WTC11 (cell line): Measurements from ENCODE around the gene ADGRD2. TPM values are rescaled to one million over a fixed set of nuclear protein-coding genes. Genes with fewer than 3 reads are reported as not detected.

Source experiments
- ATAC-seq: fragments of 200-7000 bp; cut with Tn5 transposase; 2 replicates; pipeline ENCODE4 v1.10.0; 2021; ENCODE audit warnings: mild to moderate bottlenecking, moderate library complexity
- CTCF ChIA-PET: fragments of 300-600 bp; sonication (Branson Sonifier 250); formaldehyde crosslinking; loops from one replicate; lab custom pipeline; 2021; ENCODE audit warnings: antibody characterized with exemption; lab: Charles Lee
- POLR2A ChIA-PET: fragments of 350-600 bp; sonication (Branson Sonifier 250); formaldehyde crosslinking; loops from one replicate; lab custom pipeline; 2021; ENCODE audit warnings: antibody characterized with exemption; lab: Charles Lee
- DNase-seq: peaks from one replicate; pipeline ENCODE4 v3.0.0; 2021; ENCODE audit warnings: low spot score
- H3K27ac Mint-ChIP-seq: 2 replicates; pipeline ENCODE4 v1.8.0; 2021; ENCODE audit warnings: mixed read lengths
- H3K27me3 Mint-ChIP-seq: 2 replicates; pipeline ENCODE4 v1.8.0; 2021; ENCODE audit warnings: low read depth, mild to moderate bottlenecking, moderate library complexity, mixed read lengths
- H3K36me3 Mint-ChIP-seq: 2 replicates; pipeline ENCODE4 v1.8.0; 2021; ENCODE audit warnings: mixed read lengths
- H3K4me1 Mint-ChIP-seq: 2 replicates; pipeline ENCODE4 v1.8.0; 2022; ENCODE audit warnings: mixed read lengths
- H3K4me3 Mint-ChIP-seq: 2 replicates; pipeline ENCODE4 v1.8.0; 2021; ENCODE audit warnings: mild to moderate bottlenecking, moderate library complexity, mixed read lengths
- H3K9me3 Mint-ChIP-seq: 2 replicates; pipeline ENCODE4 v1.8.0; 2021; ENCODE audit warnings: mixed read lengths
- ARID4B ChIP-seq: sonication (generic); formaldehyde crosslinking; IDR thresholded peaks from 2 replicates; pipeline ENCODE4 v1.8.0; 2023; ENCODE audit warnings: missing genetic modification reagents, mild to moderate bottlenecking, borderline replicate concordance
- ATF2 ChIP-seq: sonication (generic); formaldehyde crosslinking; IDR thresholded peaks from 2 replicates; pipeline ENCODE4 v1.8.1; 2022; ENCODE audit warnings: low read depth, missing genetic modification reagents, borderline replicate concordance
- E2F1 ChIP-seq: sonication (generic); formaldehyde crosslinking; IDR thresholded peaks from 2 replicates; pipeline ENCODE4 v1.8.0; 2022; ENCODE audit warnings: mild to moderate bottlenecking, missing genetic modification reagents
- E2F5 ChIP-seq: sonication (generic); formaldehyde crosslinking; IDR thresholded peaks from 2 replicates; pipeline ENCODE4 v1.8.1; 2022; ENCODE audit warnings: mild to moderate bottlenecking, moderate library complexity, missing genetic modification reagents
- FOXJ3 ChIP-seq: sonication (generic); formaldehyde crosslinking; IDR thresholded peaks from 2 replicates; pipeline ENCODE4 v1.9.0; 2021; ENCODE audit warnings: missing genetic modification reagents, mild to moderate bottlenecking, borderline replicate concordance
- ZNF416 ChIP-seq: fragments of 250-450 bp; sonication (Bioruptor Pico); IDR thresholded peaks from 2 replicates; pipeline ENCODE4 v1.9.0; 2021; ENCODE audit warnings: mild to moderate bottlenecking, inconsistent platforms
- total RNA-seq: library from RNA; stranded (reverse); gene quantifications from 3 replicates; pipeline ENCODE4 v1.2.3, GENCODE V29; 2021
- TF ChIP-seq, protein P1 (sequence below): sonication (generic); formaldehyde crosslinking; IDR thresholded peaks from 2 replicates; pipeline ENCODE4 v1.8.0; 2022; ENCODE audit warnings: missing genetic modification reagents
- TF ChIP-seq, protein P2 (sequence below): fragments of 250-450 bp; sonication (Bioruptor Pico); IDR thresholded peaks from 2 replicates; pipeline ENCODE4 v1.9.0; 2021; ENCODE audit warnings: moderate library complexity, mild to moderate bottlenecking, inconsistent platforms, borderline replicate concordance
- TF ChIP-seq, protein P3 (sequence below): sonication (generic); formaldehyde crosslinking; IDR thresholded peaks from 2 replicates; pipeline ENCODE4 v1.8.0; 2022; ENCODE audit warnings: mild to moderate bottlenecking, missing genetic modification reagents
- TF ChIP-seq, protein P4 (sequence below): sonication (generic); formaldehyde crosslinking; IDR thresholded peaks from 2 replicates; pipeline ENCODE4 v1.8.1; 2023; ENCODE audit warnings: mild to moderate bottlenecking, missing genetic modification reagents, moderate library complexity

The ADGRD2 gene
- total RNA-seq, 1 experiment from 2014 or later = 0.61 TPM

GRCh38 chr9:124503713-124504529 is 53.7 kb downstream of the ADGRD2 start:
- Mint-ChIP-seq H3K9me3 (no peaks in the 10 kb centered on the region), H3K4me1 (peaks cover 13% of the 10 kb centered on the region), H3K27ac (no peak overlapping the region), H3K36me3 (0 out of 2 replicates have a peak, but pooled peaks cover 4% of the 10 kb centered on the region), H3K27me3 (peaks cover 59% of the 10 kb centered on the region), H3K4me3 (peak overlapping the region; percentile 85)
- ChIA-PET CTCF (interaction anchor here (1.1 to 3.6 kb wide), 2 partner anchors 23 to 33 kb away, joined by 3 to 15 read pairs; no protein-coding TSS in a partner anchor), POLR2A (no interaction called here)
- 0 out of 2 replicates have a peak, but pooled peaks have one; percentile 5 for TF ChIP-seq ARID4B
- TF ChIP-seq ZNF416 (CRISPR knock-in tag) = no peak
- TF ChIP-seq ATF2 (CRISPR knock-in tag) = no peak
- TF ChIP-seq, protein P1, sequence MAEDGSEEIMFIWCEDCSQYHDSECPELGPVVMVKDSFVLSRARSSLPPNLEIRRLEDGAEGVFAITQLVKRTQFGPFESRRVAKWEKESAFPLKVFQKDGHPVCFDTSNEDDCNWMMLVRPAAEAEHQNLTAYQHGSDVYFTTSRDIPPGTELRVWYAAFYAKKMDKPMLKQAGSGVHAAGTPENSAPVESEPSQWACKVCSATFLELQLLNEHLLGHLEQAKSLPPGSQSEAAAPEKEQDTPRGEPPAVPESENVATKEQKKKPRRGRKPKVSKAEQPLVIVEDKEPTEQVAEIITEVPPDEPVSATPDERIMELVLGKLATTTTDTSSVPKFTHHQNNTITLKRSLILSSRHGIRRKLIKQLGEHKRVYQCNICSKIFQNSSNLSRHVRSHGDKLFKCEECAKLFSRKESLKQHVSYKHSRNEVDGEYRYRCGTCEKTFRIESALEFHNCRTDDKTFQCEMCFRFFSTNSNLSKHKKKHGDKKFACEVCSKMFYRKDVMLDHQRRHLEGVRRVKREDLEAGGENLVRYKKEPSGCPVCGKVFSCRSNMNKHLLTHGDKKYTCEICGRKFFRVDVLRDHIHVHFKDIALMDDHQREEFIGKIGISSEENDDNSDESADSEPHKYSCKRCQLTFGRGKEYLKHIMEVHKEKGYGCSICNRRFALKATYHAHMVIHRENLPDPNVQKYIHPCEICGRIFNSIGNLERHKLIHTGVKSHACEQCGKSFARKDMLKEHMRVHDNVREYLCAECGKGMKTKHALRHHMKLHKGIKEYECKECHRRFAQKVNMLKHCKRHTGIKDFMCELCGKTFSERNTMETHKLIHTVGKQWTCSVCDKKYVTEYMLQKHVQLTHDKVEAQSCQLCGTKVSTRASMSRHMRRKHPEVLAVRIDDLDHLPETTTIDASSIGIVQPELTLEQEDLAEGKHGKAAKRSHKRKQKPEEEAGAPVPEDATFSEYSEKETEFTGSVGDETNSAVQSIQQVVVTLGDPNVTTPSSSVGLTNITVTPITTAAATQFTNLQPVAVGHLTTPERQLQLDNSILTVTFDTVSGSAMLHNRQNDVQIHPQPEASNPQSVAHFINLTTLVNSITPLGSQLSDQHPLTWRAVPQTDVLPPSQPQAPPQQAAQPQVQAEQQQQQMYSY (CRISPR knock-in tag) = peak; percentile 74
- TF ChIP-seq, protein P2, sequence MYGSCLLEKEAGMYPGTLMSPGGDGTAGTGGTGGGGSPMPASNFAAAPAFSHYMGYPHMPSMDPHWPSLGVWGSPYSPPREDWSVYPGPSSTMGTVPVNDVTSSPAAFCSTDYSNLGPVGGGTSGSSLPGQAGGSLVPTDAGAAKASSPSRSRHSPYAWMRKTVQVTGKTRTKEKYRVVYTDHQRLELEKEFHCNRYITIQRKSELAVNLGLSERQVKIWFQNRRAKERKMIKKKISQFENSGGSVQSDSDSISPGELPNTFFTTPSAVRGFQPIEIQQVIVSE (CRISPR knock-in tag) = no peak
- TF ChIP-seq, protein P3, sequence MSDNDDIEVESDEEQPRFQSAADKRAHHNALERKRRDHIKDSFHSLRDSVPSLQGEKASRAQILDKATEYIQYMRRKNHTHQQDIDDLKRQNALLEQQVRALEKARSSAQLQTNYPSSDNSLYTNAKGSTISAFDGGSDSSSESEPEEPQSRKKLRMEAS = no peak
- DNase-seq (peak; percentile 35), ATAC-seq (peak; percentile 3; the same call in 1 of the 2 replicates)

GRCh38 chr9:124504530-124505005 is 54.3 kb downstream of the ADGRD2 start:
- ChIA-PET CTCF (interaction anchor here (1.0 to 3.6 kb wide), 7 partner anchors 13 to 352 kb away, joined by 3 to 15 read pairs (median 6); partner anchors contain the start of gene WDR38), POLR2A (no interaction called here)
- DNase-seq = no peak
- Mint-ChIP-seq H3K36me3 (0 out of 2 replicates have a peak, but pooled peaks cover 4% of the 10 kb centered on the region), H3K9me3 (no peaks in the 10 kb centered on the region), H3K4me1 (peaks cover 13% of the 10 kb centered on the region), H3K4me3 (peak overlapping the region; percentile 85; the same call in 1 of the 2 replicates), H3K27me3 (peaks cover 59% of the 10 kb centered on the region), H3K27ac (no peak overlapping the region)
- peak; percentile 5 for ATAC-seq
- TF ChIP-seq E2F1 (CRISPR knock-in tag) (no peak), FOXJ3 (no peak), E2F5 (CRISPR knock-in tag) (no peak)
- TF ChIP-seq, protein P1 (CRISPR knock-in tag) = no peak
- TF ChIP-seq, protein P4, sequence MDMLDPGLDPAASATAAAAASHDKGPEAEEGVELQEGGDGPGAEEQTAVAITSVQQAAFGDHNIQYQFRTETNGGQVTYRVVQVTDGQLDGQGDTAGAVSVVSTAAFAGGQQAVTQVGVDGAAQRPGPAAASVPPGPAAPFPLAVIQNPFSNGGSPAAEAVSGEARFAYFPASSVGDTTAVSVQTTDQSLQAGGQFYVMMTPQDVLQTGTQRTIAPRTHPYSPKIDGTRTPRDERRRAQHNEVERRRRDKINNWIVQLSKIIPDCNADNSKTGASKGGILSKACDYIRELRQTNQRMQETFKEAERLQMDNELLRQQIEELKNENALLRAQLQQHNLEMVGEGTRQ (CRISPR knock-in tag) = no peak
